GM12878 (cell line): Measurements from ENCODE around the gene PPCS. TPM values are rescaled to one million over a fixed set of nuclear protein-coding genes. Genes with fewer than 3 reads are reported as not detected.

Experiments
- ATAC-seq: fragments of 200-7000 bp; cut with Tn5 transposase; 3 replicates; pipeline ENCODE4 v1.9.1; 2020; ENCODE audit warnings: mild to moderate bottlenecking, moderate library complexity
- BruUV-seq: library from RNA; stranded (reverse); fragments of 400-500 nt; replicated peaks from 2 replicates; lab custom pipeline; 2021; lab: Mats Ljungman, UMichigan
- CTCF ChIA-PET: fragments of 300-600 bp; sonication (Branson Sonifier 250); formaldehyde crosslinking; extraction: SDS; loops from one replicate; lab custom pipeline; 2021; ENCODE audit warnings: inconsistent platforms; lab: Yijun Ruan, JAX
- POLR2A ChIA-PET: fragments of 350-600 bp; formaldehyde crosslinking; extraction: SDS; loops from one replicate; lab custom pipeline; 2021; ENCODE audit warnings: inconsistent platforms; lab: Charles Lee
- RAD21 ChIA-PET: fragments of 300-600 bp; sonication (Branson Sonifier 250); formaldehyde crosslinking; loops from one replicate; lab custom pipeline; 2023; ENCODE audit warnings: antibody characterized with exemption; ENCODE audit not compliant: unreplicated experiment; lab: Charles Lee
- SMC1A ChIA-PET: fragments of 300-600 bp; sonication (Branson Sonifier 250); formaldehyde crosslinking; loops from one replicate; lab custom pipeline; 2023; ENCODE audit not compliant: unreplicated experiment, uncharacterized antibody; lab: Charles Lee
- DNase-seq: peaks from one replicate; pipeline ENCODE4 v3.0.0-alpha.2; 2011; ENCODE audit warnings: low read depth, low spot score
- FAIRE-seq: peaks from 3 replicates; lab custom pipeline; 2011; peaks lifted over from hg19 to GRCh38; lab: Jason Lieb, UNC
- H2AFZ ChIP-seq: 2 replicates; pipeline ENCODE4 v1.6.0; 2011; ENCODE audit warnings: low read depth, low read length, control low read depth; ENCODE audit not compliant: control insufficient read depth
- H3K27ac ChIP-seq: 2 replicates; pipeline ENCODE4 v1.5.1; 2011; ENCODE audit warnings: control low read depth; ENCODE audit not compliant: control insufficient read depth, insufficient read depth
- H3K27me3 ChIP-seq, 2 experiments: replicated peaks in 1 of 2; 2 replicates each; pipeline versions ENCODE4 v1.6.0 to v1.6.1; 2011; ENCODE audit warnings: low read length in 1 of 2; ENCODE audit not compliant: control insufficient read depth in 2 of 2, insufficient read depth in 2 of 2
- H3K36me3 ChIP-seq, 2 experiments: 2 replicates each; pipeline ENCODE4 v1.5.1; 2011; ENCODE audit warnings: low read length in 1 of 2; ENCODE audit not compliant: control insufficient read depth in 2 of 2, insufficient read depth in 2 of 2
- H3K4me1 ChIP-seq: 2 replicates; pipeline ENCODE4 v1.6.1; 2011; ENCODE audit warnings: mild to moderate bottlenecking, low read length, moderate library complexity, mixed read lengths; ENCODE audit not compliant: control insufficient read depth, insufficient read depth
- H3K4me2 ChIP-seq: 2 replicates; pipeline ENCODE4 v1.6.0; 2011; ENCODE audit warnings: control low read depth; ENCODE audit not compliant: control insufficient read depth, insufficient read depth
- H3K4me3 ChIP-seq: fragments of 200-600 bp; sonication (generic); 2 replicates; pipeline ENCODE4 v1.5.1; 2016
- H3K79me2 ChIP-seq: 2 replicates; pipeline ENCODE4 v1.6.0; 2011; ENCODE audit warnings: low read length; ENCODE audit not compliant: control insufficient read depth, insufficient read depth
- H3K9ac ChIP-seq: 2 replicates; pipeline ENCODE4 v1.8.0; 2011; ENCODE audit warnings: low read length, control low read depth, mixed read lengths; ENCODE audit not compliant: control insufficient read depth, insufficient read depth
- H3K9me3 ChIP-seq: replicated peaks from 3 replicates; pipeline ENCODE4 v1.5.1; 2011; ENCODE audit warnings: mild to moderate bottlenecking, low read length; ENCODE audit not compliant: control insufficient read depth, insufficient read depth
- H4K20me1 ChIP-seq: 2 replicates; pipeline ENCODE4 v1.6.0; 2011; ENCODE audit not compliant: control insufficient read depth, insufficient read depth
- DPF2 ChIP-seq: fragments of 450-650 bp; IDR thresholded peaks from 2 replicates; pipeline ENCODE4 v1.6.1; 2017; ENCODE audit warnings: mild to moderate bottlenecking
- KLF5 ChIP-seq: fragments of 450-650 bp; IDR thresholded peaks from 2 replicates; pipeline ENCODE4 v1.6.1; 2014; ENCODE audit warnings: mild to moderate bottlenecking; ENCODE audit not compliant: partially characterized antibody
- PML ChIP-seq: IDR thresholded peaks from 2 replicates; pipeline ENCODE4 v1.6.1; 2012; ENCODE audit warnings: low read length, inconsistent platforms
- RAD21 ChIP-seq: IDR thresholded peaks from 2 replicates; pipeline ENCODE4 v1.6.1; 2011; ENCODE audit warnings: mild to moderate bottlenecking, low read depth, low read length, moderate library complexity; ENCODE audit not compliant: insufficient read depth
- RB1 ChIP-seq: fragments of 450-650 bp; formaldehyde crosslinking; IDR thresholded peaks from 2 replicates; pipeline ENCODE4 v1.6.1; 2017; ENCODE audit warnings: mild to moderate bottlenecking, borderline replicate concordance
- SPI1 ChIP-seq: IDR thresholded peaks from 2 replicates; pipeline ENCODE4 v1.6.1; 2011; ENCODE audit warnings: low read depth, mild to moderate bottlenecking, low read length, moderate library complexity, borderline replicate concordance; ENCODE audit not compliant: insufficient read depth
- WGBS: methylation state at CpG from one replicate; pipeline ENCODE4 v1.1.6; 2016; ENCODE audit warnings: low lambda C conversion rate; ENCODE audit not compliant: insufficient replicate concordance, insufficient coverage; ENCODE audit errors: missing lambda C conversion rate; 5-methylcytosine and 5-hydroxymethylcytosine counted together
- in situ Hi-C: fragments of 300-500 bp; cut with MboI; formaldehyde crosslinking; loops from 9 replicates; pipeline ENCODE4 v1.14.3; 2018; ENCODE audit warnings: mixed read lengths
- intact Hi-C: fragments of 100-400 bp; cut with micrococcal nuclease; formaldehyde crosslinking; loops from one replicate; pipeline ENCODE4 v1.14.2; 2022; ENCODE audit not compliant: unreplicated experiment
- polyA plus RNA-seq, 11 experiments: library from polyadenylated mRNA; depleted of rRNA in 4 of 11; unstranded in 6 of 11; stranded (reverse) in 5 of 11; fragments of >200 nt; fragmentation: Nextera tagmentation in 4 of 11; fragmentation: Illumina TruSeq in 1 of 11; extraction: Ambion mirVana in 4 of 11; extraction: Trizol in 1 of 11; gene quantifications; 1 replicate in 1 of 11; 2 replicates in 10 of 11; pipeline versions ENCODE4 v1.2.1 to v1.2.3, GENCODE V29; 2011 to 2016; ENCODE audit warnings: inconsistent platforms in 2 of 11, missing spikeins in 2 of 11, low read depth in 1 of 11
- total RNA-seq, 4 experiments: library from RNA; depleted of rRNA in 3 of 4; stranded (reverse); fragments of >200 nt in 3 of 4; fragmentation: Illumina TruSeq in 1 of 4; extraction: Trizol in 1 of 4; gene quantifications; 2 replicates each; pipeline versions ENCODE4 v1.2.1 to v1.2.3, GENCODE V29; 2013 to 2021
- TF ChIP-seq, protein P1 (sequence below): fragments of 450-650 bp; IDR thresholded peaks from 2 replicates; pipeline ENCODE4 v1.6.1; 2017; ENCODE audit warnings: mild to moderate bottlenecking

PPCS gene
- total and polyA plus RNA-seq, 10 of the 15 experiments (the other 5 are each of a cell fraction or from before 2014, with no cell fraction given) = 35.6 to 79.4 (median 51.9) TPM

DNA sequence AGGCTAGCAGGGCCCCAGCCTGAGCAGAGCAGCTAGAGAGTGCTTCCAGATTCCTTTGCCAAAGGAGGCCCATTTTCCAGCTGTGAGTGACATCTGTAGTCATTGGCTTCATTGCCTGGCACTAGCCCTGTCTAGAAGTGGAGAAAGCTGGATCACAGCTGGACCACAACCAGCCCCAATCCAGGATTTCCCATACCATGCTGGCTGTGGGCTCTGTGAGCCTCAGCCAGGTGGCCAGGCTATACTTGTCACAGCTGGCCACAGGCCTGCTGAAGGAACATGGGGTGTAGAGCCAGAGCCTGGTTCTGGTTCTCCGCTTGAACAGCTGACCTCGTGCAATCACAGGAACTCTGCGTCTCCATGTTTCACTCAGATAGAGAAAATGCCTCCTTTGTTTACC, 39.2 kb upstream of the PPCS start:
- H3K4me1 ChIP-seq = no peaks in the 10 kb centered on the region
- TF ChIP-seq, protein P1, sequence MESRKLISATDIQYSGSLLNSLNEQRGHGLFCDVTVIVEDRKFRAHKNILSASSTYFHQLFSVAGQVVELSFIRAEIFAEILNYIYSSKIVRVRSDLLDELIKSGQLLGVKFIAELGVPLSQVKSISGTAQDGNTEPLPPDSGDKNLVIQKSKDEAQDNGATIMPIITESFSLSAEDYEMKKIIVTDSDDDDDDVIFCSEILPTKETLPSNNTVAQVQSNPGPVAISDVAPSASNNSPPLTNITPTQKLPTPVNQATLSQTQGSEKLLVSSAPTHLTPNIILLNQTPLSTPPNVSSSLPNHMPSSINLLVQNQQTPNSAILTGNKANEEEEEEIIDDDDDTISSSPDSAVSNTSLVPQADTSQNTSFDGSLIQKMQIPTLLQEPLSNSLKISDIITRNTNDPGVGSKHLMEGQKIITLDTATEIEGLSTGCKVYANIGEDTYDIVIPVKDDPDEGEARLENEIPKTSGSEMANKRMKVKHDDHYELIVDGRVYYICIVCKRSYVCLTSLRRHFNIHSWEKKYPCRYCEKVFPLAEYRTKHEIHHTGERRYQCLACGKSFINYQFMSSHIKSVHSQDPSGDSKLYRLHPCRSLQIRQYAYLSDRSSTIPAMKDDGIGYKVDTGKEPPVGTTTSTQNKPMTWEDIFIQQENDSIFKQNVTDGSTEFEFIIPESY = no peak
- TF ChIP-seq KLF5 = no peak
- no peak for TF ChIP-seq DPF2
- no peak for TF ChIP-seq RB1
- no peak for TF ChIP-seq SPI1
- TF ChIP-seq RAD21 = no peak
- no peak for TF ChIP-seq PML
- TF ChIP-seq, all 136 proteins: peak for 0
- no peak overlapping the region for H3K9ac ChIP-seq
- CTCF ChIA-PET = no interaction called here
- RAD21 ChIA-PET = no interaction called here
- H3K36me3 ChIP-seq = no peaks in the 10 kb centered on the region
- H4K20me1 ChIP-seq = no peaks in the 10 kb centered on the region
- no peak overlapping the region for H3K27ac ChIP-seq
- H3K9me3 ChIP-seq = no peaks in the 10 kb centered on the region
- no TSS peak for BruUV-seq
- intact Hi-C loops (no loop called here), in situ Hi-C loops (no loop called here)
- WGBS = 85% methylated on average over 3 of the region's 3 CpGs
- H2AFZ ChIP-seq = no peak overlapping the region
- POLR2A ChIA-PET = interaction anchor here (0.7 to 1.0 kb wide), 2 partner anchors 13 to 225 kb away, joined by 3 to 9 read pairs; no protein-coding TSS in a partner anchor
- no peak overlapping the region for H3K4me2 ChIP-seq
- FAIRE-seq (no peak), ATAC-seq (no peak), DNase-seq (no peak)
- no peaks in the 10 kb centered on the region for H3K79me2 ChIP-seq
- SMC1A ChIA-PET = no interaction called here
- H3K4me3 ChIP-seq = no peak overlapping the region
- H3K27me3 ChIP-seq = no peaks in the 10 kb centered on the region; a peak in 1 of 4 replicates
